Stimulated activated CD4-positive, alpha-beta T cell treated with anti-CD3 and anti-CD28 coated beads, Interleukin-12 subunit alpha, Interleukin-12 subunit beta, amount 100 ng/mL, for 48 hours (primary cell): Measurements from ENCODE around the gene MRPL57.
"Not testable (repeated sequence)": the region's sequence is repeated elsewhere in the genome, so short reads cannot be mapped to it uniquely, and the experiment has no call there.

Source experiments
- DNase-seq, 3 donors: peaks; one replicate each; pipeline ENCODE4 v3.0.0-alpha.2; 2020; ENCODE audit warnings: low read depth in 2 of 3, low spot score in 1 of 3

Gene MRPL57

DNA sequence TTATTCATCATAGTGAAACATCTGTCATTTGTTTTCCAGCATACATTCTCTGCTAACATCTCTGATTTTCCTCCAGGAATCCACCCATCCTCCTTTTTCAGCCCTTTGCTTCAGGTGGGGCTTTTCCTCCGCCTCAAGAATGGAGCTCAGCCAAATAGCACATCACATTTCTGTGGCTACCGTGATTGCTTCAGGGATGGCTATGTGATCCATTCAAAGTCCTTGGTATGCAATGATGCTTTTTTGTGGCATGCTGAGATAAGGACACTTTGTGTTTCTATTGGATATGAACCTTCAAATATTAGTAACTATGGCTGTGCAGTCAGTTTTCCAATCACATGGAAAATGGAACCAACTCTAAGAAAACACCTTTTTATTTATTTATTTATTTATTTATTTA lies 18.3 kb downstream of the MRPL57 start:
- DNase-seq: not testable (repeated sequence)

DNA sequence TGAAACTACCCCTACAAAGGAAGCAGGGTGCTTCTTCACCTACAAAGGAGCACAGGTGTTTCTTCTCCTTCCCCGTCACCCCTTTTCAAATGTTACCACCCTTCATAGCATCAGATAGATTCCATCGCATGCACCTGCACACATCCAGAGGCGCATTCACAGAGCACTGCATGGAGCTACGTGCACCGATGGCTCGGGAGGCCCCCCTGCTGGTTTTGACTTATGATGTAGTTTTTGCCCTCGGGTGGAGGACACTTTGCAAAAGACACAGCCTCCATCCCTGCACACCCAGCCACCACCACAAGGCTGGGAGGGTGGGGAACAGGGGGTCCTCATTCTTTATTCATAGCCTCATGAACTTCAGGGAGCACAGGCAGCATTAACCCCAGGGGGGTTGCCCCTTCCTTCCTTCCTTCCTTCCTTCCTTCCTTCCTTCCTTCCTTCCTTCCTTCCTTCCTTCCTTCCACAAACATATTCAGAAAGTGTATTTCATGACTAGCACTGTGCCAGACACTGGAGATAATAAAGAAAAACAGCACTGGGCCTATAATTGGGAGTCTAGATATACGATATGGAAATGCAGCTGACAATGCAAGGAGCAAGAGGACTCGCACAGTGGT lies 21.3 kb downstream of the MRPL57 start:
- not testable (repeated sequence) for DNase-seq

- not testable (repeated sequence) for DNase-seq
Observed at GRCh38 chr13:21198391-21198790, 21.9 kb downstream of the MRPL57 start.

- DNase-seq: not testable (repeated sequence)
Observed at GRCh38 chr13:21201456-21202190, 25.2 kb downstream of the MRPL57 start.

DNA sequence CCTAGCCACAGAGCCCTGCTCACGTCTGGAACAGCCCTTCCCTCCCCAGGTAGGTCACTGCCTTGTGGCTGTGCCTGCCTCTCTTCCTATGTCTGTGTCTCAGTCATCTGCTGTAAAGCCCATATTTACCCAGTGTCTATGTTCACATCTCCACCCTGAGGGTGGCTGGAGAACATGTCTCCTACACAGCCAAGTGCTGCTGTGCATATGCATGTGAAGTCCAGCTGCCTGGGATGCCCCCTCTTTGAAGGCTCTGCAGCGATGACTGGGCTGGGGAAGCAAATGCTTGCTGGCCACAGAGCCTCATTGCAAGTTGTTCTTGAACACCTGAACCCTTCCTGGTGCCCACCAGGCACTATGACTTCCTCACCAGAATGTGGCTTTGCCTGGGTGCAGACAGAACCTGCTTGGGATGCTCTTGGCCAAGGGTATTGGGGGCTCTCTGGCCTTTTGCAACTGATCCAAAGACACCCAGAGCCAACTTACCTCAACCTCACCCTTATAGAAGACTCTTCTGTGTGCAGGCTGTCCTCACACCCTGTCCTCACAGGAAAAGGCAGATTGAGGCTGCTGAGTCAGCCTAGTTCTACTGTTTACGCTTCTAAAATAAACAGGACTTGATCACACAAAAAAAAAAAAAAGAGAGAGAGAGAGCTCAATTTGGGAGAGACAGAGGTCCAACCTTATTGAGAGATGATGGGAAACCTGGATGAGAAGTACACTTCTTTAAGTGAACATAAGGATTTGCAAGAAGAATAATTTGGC lies 26.5 kb downstream of the MRPL57 start:
- no peak for DNase-seq

- no peak for DNase-seq
Observed at GRCh38 chr13:21208652-21209154, 32.2 kb downstream of the MRPL57 start.

DNA sequence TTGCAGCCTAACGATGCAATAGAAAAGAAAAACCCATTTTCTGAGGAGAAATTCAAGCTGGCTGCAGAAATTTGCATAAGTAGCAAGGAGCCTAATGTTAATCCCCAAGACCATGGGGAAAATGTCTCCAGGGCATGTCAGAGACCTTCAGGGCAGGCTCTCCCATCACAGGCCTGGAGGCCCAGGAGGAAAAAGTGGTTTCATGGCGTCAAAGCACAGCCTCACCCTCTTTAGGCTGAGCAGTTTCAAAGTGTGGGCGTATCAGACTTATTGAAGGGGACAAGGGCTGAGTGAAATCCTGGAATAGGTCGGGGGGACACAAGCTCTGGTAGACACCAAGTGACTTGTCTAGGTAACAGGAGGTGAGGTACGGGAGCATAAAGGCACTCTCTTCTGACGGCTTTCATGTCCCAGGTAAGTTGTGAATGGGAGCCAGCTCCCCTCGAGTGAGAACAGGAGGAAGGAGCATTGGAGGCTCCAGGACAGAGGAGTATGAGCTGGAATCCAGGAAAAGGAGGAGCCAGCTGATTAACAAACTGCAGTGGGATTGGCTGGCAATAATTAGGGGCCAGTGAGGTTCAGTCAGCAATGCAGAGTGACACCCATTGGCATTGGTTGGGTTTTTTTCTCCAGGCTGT lies 35.8 kb downstream of the MRPL57 start:
- no peak for DNase-seq

GRCh38 chr13:21215419-21215818 lies 39.0 kb downstream of the MRPL57 start:
- DNase-seq: not testable (repeated sequence)

GRCh38 chr13:21216332-21216731 lies 39.9 kb downstream of the MRPL57 start:
- DNase-seq: no peak

GRCh38 chr13:21218351-21219035 lies 42.0 kb downstream of the MRPL57 start:
- no peak for DNase-seq

- no peak for DNase-seq
Observed at GRCh38 chr13:21219036-21219381, 42.6 kb downstream of the MRPL57 start.

DNA sequence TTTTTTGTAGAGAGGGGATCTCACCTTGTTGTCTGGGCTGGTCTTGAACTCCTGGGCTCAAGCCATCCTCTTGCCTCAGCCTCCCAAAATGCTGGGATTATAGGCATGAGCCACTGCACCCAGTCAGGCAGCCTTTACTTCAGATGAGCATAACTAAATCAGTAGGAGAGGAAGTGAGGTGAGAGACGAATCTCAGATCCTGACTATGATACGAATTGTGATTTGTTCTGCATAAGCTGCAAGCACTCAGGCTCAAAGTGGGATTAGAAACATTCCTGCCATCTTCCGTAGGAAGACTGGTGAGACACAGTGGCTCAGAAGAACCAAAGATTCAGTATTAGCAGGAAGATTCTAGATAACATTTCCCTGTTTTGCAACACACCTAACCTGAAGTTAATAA lies 43.3 kb downstream of the MRPL57 start:
- DNase-seq: not testable (repeated sequence)

- no peak for DNase-seq
Observed at GRCh38 chr13:21221268-21221667, 44.8 kb downstream of the MRPL57 start.

- no peak for DNase-seq
Observed at GRCh38 chr13:21225082-21225481, 48.6 kb downstream of the MRPL57 start.

GRCh38 chr13:21225841-21226581 lies 49.6 kb downstream of the MRPL57 start:
- no peak for DNase-seq

DNA sequence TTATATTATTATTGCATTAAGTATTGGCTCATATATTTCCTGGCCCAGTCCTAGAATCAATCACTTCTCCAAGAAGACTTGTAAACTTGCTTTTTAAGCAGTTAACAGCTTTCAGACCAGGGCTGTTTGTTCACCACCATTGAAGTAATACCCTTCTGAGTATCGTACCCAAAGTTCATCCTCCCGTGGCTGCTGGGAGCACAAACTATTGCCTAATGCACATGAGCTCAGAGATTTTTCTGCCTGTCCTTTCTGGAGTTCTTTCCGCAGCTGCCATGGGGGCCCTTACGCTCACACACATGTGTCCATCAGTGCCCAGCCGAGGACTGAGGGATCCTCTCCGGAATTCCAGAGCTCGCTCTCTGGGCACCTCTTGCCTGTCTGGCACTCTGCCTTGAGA lies 51.5 kb downstream of the MRPL57 start:
- no peak for DNase-seq
